ENCODE data around the gene TP53AIP1. TPM values are rescaled to one million over a fixed set of nuclear protein-coding genes. Genes with fewer than 3 reads are reported as not detected.

The TP53AIP1 gene
- total RNA-seq, 1 donor from 2014 or later: not detected

DNA sequence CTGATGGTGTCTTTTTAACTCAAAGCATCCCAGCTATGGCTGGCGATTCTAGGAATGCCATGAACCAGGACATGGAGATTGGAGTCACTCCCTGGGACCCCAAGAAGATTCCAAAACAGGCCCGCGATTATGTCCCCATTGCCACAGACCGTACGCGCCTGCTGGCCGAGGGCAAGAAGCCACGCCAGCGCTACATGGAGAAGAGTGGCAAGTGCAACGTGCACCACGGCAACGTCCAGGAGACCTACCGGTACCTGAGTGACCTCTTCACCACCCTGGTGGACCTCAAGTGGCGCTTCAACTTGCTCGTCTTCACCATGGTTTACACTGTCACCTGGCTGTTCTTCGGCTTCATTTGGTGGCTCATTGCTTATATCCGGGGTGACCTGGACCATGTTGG lies 31.4 kb downstream of the TP53AIP1 start:
- no peak overlapping the region for H3K4me2 ChIP-seq
- DNase-seq (ENCODE audit: low spot score): no peak
- H2AFZ ChIP-seq (replicated peaks): no peak overlapping the region
- H3K4me3 ChIP-seq: no peak overlapping the region
- H3K9me3 ChIP-seq (ENCODE audit: low read depth): no peaks in the 10 kb centered on the region
- peaks cover 8% of the 10 kb centered on the region for H3F3A ChIP-seq (ENCODE audit: low read depth)
- H3K27me3 ChIP-seq: peaks cover 35% of the 10 kb centered on the region
- no peak overlapping the region for H3K9ac ChIP-seq
- Mint-ChIP-seq H3K27me3 (ENCODE audit: insufficient read depth, low read depth) (peaks cover 11% of the 10 kb centered on the region), H3K36me3 (no peaks in the 10 kb centered on the region), H3K27ac (no peak overlapping the region), H3K4me1 (peaks cover 12% of the 10 kb centered on the region), H3K4me3 (no peak overlapping the region), H3K9me3 (peaks cover 12% of the 10 kb centered on the region)
- no peaks in the 10 kb centered on the region for H4K20me1 ChIP-seq (ENCODE audit: low read depth)
- no peaks in the 10 kb centered on the region for H3K4me1 ChIP-seq
- H3K79me2 ChIP-seq (ENCODE audit: low read depth): no peaks in the 10 kb centered on the region
- TF ChIP-seq, protein P1, sequence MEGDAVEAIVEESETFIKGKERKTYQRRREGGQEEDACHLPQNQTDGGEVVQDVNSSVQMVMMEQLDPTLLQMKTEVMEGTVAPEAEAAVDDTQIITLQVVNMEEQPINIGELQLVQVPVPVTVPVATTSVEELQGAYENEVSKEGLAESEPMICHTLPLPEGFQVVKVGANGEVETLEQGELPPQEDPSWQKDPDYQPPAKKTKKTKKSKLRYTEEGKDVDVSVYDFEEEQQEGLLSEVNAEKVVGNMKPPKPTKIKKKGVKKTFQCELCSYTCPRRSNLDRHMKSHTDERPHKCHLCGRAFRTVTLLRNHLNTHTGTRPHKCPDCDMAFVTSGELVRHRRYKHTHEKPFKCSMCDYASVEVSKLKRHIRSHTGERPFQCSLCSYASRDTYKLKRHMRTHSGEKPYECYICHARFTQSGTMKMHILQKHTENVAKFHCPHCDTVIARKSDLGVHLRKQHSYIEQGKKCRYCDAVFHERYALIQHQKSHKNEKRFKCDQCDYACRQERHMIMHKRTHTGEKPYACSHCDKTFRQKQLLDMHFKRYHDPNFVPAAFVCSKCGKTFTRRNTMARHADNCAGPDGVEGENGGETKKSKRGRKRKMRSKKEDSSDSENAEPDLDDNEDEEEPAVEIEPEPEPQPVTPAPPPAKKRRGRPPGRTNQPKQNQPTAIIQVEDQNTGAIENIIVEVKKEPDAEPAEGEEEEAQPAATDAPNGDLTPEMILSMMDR (IDR thresholded peaks at IDR 0.05): no peak
- TF ChIP-seq EZH2phosphoT487 (IDR thresholded peaks at IDR 0.05) (no peak), EZH2 (IDR thresholded peaks at IDR 0.05) (no peak)
- no peak overlapping the region for H3K27ac ChIP-seq
- H3K36me3 ChIP-seq: no peaks in the 10 kb centered on the region

DNA sequence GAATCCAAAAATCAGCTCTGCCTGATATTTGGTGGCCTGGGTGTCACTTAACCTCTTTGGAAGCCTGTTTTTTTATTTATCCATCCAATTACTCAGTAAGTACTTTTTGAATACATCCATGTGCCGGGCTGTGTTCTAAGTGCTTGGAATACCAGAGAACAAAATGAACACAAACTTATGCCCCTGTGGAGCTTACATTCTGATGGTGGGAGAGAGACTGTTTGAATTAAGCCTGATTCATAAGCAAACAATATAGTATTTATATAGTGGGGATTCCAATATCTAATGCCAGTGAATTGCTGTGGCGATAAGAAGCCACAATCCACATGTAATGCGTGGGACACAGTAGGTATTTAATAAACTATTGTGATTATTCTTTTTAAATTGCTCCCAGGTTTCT lies 32.1 kb downstream of the TP53AIP1 start:
- Mint-ChIP-seq H3K4me3 (no peak overlapping the region), H3K27me3 (ENCODE audit: insufficient read depth, low read depth) (peaks cover 13% of the 10 kb centered on the region), H3K36me3 (no peaks in the 10 kb centered on the region), H3K27ac (no peak overlapping the region), H3K9me3 (peaks cover 6% of the 10 kb centered on the region), H3K4me1 (peaks cover 13% of the 10 kb centered on the region)
- H3K4me3 ChIP-seq: no peak overlapping the region
- H3K79me2 ChIP-seq (ENCODE audit: low read depth): no peaks in the 10 kb centered on the region
- TF ChIP-seq EZH2 (IDR thresholded peaks at IDR 0.05) (no peak), EZH2phosphoT487 (IDR thresholded peaks at IDR 0.05) (no peak)
- H2AFZ ChIP-seq (replicated peaks): no peak overlapping the region
- H3F3A ChIP-seq (ENCODE audit: low read depth): peaks cover 8% of the 10 kb centered on the region
- H3K27ac ChIP-seq: no peak overlapping the region
- H3K27me3 ChIP-seq: peaks cover 41% of the 10 kb centered on the region
- H3K9me3 ChIP-seq (ENCODE audit: low read depth): no peaks in the 10 kb centered on the region
- DNase-seq (ENCODE audit: low spot score): no peak
- no peak overlapping the region for H3K9ac ChIP-seq
- no peaks in the 10 kb centered on the region for H3K36me3 ChIP-seq
- no peaks in the 10 kb centered on the region for H4K20me1 ChIP-seq (ENCODE audit: low read depth)
- no peak overlapping the region for H3K4me2 ChIP-seq
- H3K4me1 ChIP-seq: no peaks in the 10 kb centered on the region

DNA sequence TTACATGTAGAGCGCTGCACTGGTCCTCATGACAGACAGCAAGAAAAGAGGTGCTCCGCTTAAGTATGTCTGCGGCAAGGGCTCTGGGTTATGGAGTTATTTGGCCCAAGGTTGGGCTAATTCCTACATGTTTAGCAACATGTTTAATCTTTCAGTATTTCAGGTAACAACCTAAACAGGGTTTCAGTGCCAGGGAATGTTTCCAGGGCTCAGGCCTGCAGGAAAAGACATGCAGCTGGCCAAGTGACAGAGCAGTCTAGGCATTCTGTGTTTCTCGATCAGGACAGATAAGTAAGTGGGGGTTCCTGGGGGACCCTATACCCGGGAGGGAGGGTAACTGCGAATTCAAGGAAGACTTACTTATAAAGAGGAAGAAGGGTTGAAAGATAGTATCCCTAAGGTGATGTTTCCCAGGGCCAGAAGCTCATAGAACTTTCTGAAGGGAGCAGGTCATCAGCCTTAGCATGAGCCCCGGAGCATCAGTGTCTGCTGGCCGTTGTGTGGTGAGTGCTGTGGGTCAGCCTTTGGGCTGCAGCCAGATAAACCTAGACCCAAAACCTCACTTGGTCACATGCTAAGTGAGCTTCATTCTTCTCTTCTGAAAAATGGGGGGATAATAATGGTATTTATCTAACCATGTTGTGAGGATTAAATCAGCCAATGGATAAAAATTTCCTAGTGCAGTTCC lies 33.1 kb downstream of the TP53AIP1 start:
- H3K4me1 Mint-ChIP-seq: peaks cover 9% of the 10 kb centered on the region
- DNase-seq (ENCODE audit: low spot score): no peak
- H3K27ac Mint-ChIP-seq: no peak overlapping the region
- Histone ChIP-seq H3K4me1 (peaks cover 7% of the 10 kb centered on the region), H3K4me3 (no peak overlapping the region), H3K36me3 (no peaks in the 10 kb centered on the region), H4K20me1 (ENCODE audit: low read depth) (peaks cover 3% of the 10 kb centered on the region), H3K27ac (no peak overlapping the region), H3F3A (ENCODE audit: low read depth) (peaks cover 12% of the 10 kb centered on the region), H3K9me3 (ENCODE audit: low read depth) (no peaks in the 10 kb centered on the region), H3K27me3 (peaks cover 51% of the 10 kb centered on the region), H2AFZ (replicated peaks) (no peak overlapping the region), H3K9ac (no peak overlapping the region), H3K79me2 (ENCODE audit: low read depth) (no peaks in the 10 kb centered on the region), H3K4me2 (no peak overlapping the region)
- H3K9me3 Mint-ChIP-seq: peaks cover 5% of the 10 kb centered on the region
- H3K36me3 Mint-ChIP-seq: no peaks in the 10 kb centered on the region
- no peak for TF ChIP-seq EZH2phosphoT487 (IDR thresholded peaks at IDR 0.05)
- no peak for TF ChIP-seq EZH2 (IDR thresholded peaks at IDR 0.05)
- TF ChIP-seq, protein P1 (IDR thresholded peaks at IDR 0.05): no peak
- no peak overlapping the region for H3K4me3 Mint-ChIP-seq
- peaks cover 15% of the 10 kb centered on the region for H3K27me3 Mint-ChIP-seq (ENCODE audit: insufficient read depth, low read depth)
